T-helper 22 cell (primary cell): ENCODE measurements around the gene DEPDC1B.
"Not testable (repeated sequence)": the region's sequence is repeated elsewhere in the genome, so short reads cannot be mapped to it uniquely, and the experiment has no call there.

Experiments
- DNase-seq: peaks from one replicate; pipeline ENCODE4 v3.0.0-alpha.2; 2020; ENCODE audit warnings: low read depth

The DEPDC1B gene, protein sequence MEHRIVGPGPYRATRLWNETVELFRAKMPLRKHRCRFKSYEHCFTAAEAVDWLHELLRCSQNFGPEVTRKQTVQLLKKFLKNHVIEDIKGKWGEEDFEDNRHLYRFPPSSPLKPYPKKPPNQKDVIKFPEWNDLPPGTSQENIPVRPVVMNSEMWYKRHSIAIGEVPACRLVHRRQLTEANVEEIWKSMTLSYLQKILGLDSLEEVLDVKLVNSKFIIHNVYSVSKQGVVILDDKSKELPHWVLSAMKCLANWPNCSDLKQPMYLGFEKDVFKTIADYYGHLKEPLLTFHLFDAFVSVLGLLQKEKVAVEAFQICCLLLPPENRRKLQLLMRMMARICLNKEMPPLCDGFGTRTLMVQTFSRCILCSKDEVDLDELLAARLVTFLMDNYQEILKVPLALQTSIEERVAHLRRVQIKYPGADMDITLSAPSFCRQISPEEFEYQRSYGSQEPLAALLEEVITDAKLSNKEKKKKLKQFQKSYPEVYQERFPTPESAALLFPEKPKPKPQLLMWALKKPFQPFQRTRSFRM

DNA sequence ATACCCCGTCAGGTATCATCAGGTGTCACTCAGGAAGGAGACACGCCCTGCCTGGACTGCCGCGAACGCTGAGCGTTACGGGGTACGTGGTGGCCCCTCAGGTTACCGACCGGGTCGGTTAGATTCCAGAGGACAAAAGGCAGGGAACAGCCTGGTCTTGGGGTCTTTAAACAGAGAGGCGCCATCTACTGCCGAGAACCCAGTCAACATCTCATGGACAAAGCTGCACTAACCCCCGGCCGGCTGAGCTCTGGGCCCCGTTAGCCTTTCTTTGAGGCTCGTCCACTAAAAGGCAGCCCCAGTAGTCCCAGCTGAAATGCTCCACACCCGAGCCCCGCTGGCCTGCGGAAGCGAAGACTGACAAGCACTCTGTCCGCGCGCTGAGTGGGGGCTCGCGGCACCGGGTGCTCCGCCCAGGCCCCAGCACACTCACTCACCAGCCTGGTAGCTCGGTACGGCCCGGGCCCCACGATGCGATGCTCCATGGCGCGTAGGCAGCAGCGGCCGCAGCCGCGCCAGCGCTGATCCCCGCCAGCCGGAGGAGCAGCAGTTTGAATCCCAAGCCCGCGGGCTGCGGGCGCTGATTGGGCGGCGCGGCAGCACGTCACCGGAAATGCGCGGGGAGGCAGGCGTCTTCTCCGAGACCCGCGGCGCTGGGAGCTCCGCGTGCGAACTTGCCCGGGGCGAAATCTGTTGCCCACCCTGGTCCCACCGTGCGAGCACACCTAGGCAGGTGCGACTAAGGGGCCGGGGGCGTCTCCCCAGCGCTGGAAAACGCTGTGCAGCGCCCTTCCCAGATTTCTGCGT is at the start of gene DEPDC1B:
Gene DEPDC1B (minus strand): TSS at position 558 of the 807 bp plus-strand sequence. CDS start 73 bp downstream, at position 485.
- peak; percentile 71 for DNase-seq

DNA sequence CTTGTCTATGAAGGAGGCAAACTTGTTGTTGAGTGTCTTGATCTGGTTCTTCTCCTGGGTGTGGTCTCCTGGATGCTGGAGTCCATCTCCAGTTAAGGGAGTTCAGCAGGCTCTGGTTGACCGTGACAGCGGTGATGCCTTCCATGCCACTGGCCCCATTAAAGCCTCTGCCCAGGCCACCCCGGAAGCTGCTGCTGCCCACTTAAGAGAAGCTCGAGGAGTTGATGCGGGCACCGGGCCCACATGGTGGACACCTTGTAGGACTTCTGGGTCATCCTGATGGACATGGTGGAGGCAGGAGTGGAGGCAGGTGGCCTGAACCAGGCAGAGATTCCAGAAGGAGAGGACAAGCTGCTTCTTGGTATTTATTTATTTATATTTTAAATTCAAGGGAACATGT is 44.7 kb upstream of the DEPDC1B start:
- no peak for DNase-seq

DNA sequence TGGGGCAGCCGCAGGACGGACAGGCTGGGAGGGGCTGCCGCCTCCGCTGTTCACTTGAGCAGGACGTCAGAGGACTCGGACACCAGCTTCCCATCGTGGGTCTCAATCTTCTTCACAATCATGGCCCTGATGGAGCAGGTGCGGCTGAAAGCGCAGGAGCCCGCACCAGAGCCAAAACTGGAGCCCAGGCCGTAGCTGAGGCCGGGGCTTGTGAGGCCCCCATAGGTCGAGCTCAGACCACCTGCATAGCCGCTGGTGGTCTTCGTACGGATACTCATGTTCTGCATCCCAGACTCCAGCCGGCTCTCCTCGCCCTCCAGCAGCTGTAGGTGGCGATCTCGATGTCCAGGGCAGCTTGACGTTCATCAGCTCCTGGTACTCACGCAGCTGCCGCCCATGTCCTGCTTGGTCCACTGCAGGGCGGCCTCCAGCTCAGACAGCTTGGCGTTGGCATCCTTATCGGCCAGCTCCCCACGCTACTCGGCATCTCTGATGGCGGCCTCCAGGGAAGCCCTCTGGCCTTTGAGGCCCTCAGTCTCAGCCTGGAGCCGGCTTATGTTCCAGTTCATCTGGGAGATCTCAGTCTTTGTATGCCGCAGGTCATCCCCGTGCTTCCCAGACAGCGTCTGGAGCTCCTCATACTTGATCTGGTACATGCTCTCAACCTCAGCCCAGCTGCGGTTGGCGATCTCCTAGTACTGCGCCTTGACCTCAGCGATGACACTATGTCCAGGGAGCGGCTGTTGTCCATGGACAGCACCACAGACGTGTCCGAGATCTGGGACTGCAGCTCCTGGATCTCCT is 43.7 kb upstream of the DEPDC1B start:
- no peak for DNase-seq

DNA sequence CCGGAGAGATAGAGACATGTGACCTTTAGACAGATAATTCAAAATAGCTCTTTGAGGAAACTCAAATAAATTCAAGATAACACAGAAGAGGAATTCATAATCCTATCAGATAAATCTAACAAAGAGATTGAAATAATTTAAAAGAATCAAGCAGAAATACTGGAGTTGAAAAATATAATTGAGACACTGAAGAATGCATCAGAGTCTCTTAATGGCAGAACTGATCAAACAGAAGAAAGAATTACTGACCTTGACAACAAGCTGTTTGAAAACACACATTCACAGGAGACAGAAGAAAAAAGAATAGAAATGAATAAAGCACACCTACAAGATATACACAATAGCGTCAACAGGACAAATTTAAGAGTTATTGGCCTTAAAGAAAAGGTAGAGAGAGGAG is 40.4 kb upstream of the DEPDC1B start:
- no peak for DNase-seq

DNA sequence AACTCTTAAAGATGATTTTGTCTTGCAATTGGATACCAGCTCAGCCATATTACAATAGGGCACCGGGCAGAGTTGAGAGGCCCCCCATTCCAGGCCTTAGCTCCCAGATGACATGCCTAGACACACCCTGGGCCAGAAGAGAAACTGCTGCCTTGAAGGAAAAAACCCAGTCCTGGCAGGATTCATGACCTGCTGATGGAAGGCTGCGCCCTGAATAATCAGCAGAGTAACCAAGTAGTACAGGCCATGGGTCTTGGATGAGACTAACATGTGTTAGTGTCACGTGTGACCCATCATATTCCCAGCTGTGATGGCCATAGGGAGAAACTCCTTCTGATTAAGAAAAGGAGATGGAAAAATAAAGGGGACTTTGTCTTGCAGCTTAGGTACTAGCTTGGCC is 39.0 kb upstream of the DEPDC1B start:
- DNase-seq: no peak

DNA sequence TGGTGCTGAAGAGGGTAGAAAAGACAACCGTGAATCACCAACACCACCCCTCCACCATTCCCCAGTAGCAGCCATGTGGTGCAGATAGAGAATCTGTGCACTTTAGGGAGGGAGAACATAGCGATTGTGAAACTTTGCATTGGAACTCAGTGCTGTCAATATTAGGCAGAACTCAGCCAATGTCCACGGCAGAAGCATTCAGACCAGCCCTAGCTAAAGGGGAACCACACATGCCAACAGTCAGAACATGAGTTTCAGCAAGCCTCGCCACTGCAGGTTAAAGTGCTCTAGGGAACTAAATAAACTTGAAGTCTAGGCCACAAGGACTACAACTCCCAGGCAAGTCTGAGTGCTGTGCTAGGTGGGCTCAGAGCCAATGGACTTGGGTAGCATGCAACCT is 38.5 kb upstream of the DEPDC1B start:
- DNase-seq: no peak

DNA sequence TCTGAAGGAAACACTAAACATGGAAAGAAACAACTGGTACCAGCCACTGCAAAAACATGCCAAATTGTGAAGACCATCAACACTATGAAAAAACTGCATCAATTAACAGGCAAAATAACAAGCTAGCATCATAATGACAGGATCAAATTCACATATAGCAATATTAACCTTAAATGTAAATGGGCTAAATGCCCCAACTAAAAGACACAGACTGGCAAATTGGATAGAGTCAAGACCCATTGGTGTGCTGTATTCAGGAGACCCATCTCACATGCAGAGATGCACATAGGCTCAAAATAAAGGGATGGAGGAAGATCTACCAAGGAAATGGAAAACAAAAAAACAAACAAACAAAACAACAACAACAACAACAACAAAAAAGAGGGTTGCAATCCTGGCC is 30.9 kb upstream of the DEPDC1B start:
- DNase-seq: not testable (repeated sequence)

DNA sequence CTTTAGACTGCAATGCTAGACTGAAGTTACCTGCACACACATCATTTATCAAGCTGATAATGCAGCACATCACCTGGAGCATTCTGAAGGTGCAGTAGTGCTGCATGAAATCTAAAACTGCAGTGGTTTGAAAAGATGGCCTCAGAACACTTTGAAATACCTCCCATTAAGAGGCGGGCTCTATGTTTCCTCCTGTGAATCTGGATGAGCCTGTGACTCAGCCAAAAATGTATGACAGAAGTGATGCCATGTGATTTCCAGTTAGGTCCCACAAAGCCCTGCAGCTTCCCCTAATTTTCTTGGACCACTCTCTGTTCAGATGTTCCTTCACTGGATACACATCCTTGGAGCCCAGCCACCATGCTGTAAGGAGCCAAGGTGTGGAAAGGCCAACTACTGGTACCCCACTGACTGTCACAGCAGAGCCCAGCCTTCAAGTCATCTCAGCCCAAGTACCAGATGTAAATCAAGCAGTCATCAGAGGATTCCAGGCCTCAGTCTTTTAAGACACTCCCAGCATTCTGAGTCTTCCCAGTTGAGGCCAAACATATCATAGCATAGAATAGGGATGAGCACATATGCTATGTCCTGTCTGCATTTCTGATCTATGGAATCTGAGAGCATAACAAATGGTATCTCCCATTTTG is 27.2 kb upstream of the DEPDC1B start:
- no peak for DNase-seq

DNA sequence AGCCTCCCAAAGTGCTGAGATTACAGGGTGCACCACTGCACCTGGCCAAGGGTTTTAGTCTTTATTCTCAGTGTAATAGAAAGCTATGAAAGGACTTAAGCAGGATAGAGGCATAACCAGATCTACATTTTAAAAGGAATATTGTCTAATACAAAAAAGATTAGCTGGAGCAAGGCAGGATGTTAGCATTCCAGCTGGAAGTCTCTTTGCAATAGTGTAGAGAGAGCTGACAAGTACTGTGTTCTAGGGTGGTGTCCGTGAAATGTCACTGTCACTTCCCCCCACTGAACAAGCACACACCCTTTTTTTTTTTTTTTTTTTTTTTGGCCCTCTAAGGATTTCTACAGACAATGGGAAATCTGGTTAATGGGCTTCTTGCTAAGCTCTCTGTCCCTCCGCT is 24.2 kb upstream of the DEPDC1B start:
- DNase-seq: no peak

DNA sequence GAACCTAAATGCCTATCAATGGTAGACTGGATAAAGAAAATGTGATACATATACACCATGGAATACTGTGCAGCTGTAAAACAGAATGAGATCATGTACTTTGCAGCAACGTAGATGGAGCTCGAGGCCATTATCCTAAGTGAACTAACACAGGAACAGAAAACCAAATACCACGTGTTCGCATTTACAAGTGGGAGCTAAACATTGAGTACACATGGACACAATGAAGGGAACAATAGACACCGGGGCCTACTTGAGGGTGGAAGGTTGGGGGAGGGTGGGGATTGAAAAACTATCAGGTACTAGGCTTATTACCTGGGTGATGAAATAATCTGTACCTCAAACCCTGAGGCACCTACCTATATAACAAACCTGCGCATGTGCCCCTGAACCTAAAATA is 22.4 kb upstream of the DEPDC1B start:
- no peak for DNase-seq

DNA sequence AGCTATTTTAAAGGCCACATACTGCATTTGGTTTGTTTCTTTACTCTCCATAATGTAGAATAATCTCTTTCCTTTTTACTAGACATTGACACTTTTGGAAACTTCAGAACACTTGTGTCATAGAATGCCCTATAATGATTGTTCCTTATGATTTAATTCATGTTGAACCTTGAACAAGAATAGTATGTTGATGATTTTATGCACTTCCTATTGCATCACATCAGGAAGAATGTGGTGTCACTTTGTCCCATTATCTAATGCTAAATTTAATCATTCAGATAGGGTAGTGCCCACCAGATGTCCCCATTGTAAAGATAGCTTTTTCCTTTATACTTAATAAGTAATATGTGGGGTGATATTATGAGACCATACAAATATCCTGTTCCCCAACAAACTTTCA is 19.4 kb upstream of the DEPDC1B start:
- DNase-seq: no peak

DNA sequence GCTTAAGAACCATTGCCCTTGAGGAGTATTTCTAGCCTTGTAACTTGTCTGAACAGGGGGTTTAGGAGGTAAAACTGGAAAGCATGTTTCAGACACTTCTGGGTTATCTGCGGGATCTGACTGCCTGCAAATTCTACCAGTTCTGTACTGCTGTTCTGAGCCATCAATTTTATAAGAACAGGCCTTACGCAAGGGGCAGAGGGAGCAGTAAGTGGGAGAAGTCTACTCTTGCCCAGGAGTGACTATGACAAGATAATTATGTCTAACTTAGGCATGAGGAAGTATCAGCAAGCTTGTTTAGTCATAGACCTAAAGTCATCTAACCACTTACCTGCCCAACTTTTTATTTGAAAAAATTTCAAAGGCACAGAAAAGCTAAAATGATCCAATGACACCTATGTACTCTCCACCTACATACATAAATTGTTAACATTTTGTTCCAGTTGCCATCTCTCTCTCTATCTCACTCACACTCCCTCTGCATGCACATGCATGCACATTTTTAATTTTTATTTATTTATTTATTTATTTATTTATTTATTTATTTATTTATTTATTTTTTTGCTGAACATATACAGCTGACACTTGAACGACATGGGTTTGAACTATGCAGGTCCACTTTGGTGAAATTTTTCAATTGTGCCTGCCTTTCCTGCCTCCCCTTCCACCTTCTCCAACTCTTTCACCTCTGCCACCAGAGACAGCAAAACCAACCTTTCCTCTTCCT is 18.4 kb upstream of the DEPDC1B start:
- no peak for DNase-seq

DNA sequence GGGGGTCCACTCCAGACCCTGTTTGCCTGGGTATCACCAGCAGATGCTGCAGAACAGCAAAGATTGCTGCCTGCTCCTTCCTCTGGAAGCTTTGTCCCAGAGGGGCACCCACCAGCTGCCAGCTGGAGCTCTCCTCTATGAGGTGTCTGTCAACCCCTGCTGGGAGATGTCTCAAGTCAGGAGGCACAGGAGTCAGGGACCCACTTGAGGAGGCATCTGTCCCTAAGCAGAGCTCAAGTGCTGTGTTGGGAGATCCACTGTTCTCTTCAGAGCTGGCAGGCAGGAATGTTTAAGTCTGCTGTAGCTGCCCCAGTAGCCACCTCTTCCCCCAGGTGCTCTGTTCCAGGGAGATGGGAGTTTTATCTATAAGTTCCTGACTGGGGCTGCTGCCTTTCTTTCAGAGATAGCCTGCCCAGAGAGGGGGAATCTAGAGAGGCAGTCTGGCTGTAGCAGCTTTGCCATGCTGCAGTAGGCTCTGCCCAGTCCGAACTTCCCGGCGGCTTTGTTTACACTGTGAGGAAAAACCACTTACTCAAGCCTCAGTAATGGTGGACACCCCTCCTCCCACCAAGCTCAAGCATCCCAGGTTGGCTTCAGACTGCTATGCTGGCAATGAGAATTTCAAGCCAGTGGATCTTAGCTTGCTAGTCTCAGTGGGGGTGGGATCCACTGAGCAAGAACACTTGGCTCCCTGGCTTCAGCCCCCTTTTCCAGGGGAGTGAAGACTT is 15.4 kb upstream of the DEPDC1B start:
- not testable (repeated sequence) for DNase-seq

DNA sequence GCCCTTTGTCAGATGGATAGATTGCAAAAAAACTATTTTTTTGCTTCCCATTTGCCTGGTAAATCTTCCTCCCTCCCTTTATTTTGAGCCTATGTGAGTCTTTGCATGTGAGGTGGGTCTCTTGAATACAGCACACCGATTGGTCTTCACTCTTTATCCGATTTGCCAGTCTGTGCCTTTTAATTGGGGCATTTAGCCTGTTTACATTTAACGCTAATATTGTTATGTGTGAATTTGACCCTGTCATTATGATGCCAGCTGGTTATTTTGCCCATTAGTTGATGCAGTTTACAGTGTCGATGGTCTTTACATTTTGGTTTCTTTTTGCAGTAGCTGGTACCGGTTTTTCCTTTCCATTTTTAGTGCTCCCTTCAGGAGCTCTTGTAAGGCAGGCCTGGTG is 13.0 kb upstream of the DEPDC1B start:
- no peak for DNase-seq

DNA sequence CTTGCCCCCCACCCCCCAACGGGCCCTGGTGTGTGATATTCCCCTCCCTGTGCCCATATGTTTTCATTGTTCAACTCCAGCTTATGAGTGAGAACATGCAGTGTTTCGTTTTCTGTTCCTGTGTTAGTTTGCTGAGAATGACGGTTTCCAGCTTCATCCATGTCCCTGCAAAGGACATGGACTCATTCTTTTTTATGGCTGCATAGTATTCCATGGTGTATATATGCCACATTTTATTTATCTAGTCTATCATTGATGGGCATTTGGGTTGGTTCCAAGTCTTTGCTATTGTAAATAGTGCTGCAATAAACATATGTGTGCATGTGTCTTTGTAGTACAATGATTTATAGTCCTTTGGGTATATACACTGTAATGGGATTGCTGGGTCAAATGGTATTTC is 11.9 kb upstream of the DEPDC1B start:
- DNase-seq: not testable (repeated sequence)

DNA sequence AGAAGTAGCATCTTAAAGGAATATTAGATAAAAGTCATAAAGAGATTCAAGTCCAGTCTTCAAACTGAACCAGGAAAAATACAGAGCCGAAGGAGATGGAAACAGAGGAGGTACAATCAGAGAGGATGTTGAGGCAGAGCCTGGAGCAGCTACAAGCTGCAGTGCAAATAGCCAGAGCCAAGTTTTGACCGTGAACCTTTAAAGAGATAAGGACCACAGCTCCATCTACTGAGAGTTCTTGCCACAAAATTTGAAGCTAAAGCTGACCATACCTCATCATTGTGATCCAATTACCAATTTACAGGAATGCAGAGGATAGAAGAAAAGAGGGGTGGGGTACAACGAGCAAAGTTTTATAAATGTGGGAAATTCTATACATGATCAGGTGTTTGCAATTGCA is 10.4 kb upstream of the DEPDC1B start:
- DNase-seq: no peak

DNA sequence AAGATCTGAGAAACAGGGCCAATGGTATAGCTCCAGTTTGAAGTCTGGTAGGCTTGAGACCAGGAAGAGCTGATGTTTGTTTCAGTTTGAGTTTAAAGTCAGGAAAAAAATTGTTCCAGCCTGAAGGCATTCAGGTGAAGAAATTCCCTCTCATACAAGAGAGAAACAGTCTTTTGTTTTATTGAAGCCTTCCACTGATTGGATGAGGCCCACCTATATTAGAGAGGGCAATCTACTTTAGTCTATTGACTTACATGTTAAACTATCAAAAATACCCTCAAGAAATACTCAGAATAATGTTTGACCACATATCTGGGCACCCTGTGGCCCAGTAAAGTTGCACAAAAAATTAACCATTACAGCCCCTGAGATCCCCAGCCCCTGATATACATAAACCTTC is 5.2 kb upstream of the DEPDC1B start:
- no peak for DNase-seq

DNA sequence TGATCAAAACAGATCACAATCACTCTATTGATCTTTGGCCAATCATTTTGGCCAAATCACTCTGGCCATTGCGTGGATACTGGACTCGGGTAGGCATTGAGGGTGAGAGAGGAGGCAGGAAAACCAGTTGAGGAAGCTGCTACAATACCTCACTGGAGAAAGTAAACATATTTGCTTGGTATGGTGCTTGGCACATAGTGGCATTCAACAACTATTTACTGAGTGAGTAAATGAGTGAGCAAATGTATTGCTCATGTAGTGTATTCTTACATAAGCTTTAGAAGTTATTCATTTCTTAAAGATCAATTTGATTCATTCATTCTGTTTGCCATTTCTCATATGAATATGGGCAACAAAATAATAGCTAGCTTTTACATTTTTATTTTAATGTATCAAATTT is 4.0 kb upstream of the DEPDC1B start:
- no peak for DNase-seq

DNA sequence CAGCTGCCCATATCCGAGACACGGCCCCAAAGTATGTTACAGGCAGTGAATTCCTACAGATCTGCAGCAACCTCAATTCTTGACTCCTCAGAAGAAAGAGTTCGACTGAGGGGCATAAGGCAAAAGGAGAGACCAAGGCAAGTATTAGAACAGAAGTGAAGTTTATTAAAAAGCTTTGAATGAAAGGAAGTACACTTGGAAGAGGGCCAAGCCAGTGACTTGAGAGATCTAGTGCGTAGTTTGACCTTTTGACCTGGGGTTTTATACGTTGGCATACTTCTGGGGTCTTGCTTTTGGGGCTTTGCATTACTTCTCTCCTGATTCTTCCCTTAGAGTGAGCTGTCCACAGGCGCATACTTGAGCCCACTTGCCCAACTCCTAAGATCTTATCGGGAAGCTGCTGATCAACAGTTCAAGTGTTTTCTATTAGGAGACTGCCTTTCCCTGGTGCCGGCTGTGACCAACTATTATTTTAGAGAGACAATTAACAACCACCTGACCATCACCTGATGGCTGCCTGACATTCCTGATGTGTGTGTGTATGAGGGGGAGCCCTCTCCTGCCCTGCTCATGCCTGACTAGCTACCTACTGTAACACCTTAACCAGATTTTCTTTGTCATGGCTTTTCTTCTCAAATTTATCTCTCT is 1.5 kb upstream of the DEPDC1B start:
- no peak for DNase-seq

DNA sequence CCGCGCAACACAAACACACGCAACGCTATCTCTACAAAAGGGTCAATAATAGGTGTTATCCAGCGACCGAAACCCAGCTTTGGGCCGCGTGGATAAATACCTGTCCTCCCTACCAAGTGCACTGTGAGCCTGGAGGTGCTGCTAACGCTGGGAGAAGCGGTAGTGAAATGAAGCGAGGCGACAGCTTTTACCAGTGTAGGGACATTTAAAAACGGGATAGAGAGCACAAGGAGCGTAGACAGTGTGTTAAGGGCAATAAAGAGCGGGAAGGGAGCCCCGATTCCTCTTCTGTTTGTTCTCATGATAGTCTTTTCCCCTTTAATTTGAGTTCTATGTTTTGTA is 421 bp upstream of the DEPDC1B start:
- DNase-seq: no peak
